ENCODE data around the gene ZNF19. TPM values are rescaled to one million over a fixed set of nuclear protein-coding genes. Genes with fewer than 3 reads are reported as not detected.
"Not testable (repeated sequence)": the region's sequence is repeated elsewhere in the genome, so short reads cannot be mapped to it uniquely, and the experiment has no call there.

The ZNF19 gene
- total RNA-seq, 2 donors from 2014 or later, result 3.6 to 5.9 TPM

- DNase-seq, result peak; percentile 47 to 77 (median 66)
- TF ChIP-seq CTCF (IDR thresholded peaks at IDR 0.05), result no peak
- no peak for TF ChIP-seq POLR2A (IDR thresholded peaks at IDR 0.05)
- 28 to 31% methylated on average over 3 of the region's 3 CpGs for WGBS, 2 donors
These were observed 25.9 kb upstream of the ZNF19 start for GRCh38 chr16:71515026-71515425.

GRCh38 chr16:71514476-71514875, 25.4 kb upstream of the ZNF19 start:
- Histone ChIP-seq H3K27me3 (no peaks in the 10 kb centered on the region), H3K27ac (peak overlapping the region in 3 of 4 donors; percentile 25 to 79 (median 67)), H3K4me3 (no peak overlapping the region), H3K4me1 (peaks cover 29% of the 10 kb centered on the region), H3K9me3 (no peaks in the 10 kb centered on the region), H3K36me3 (replicated peaks in 1 of 2; ENCODE audit: insufficient read depth in 1 of 2, low read depth in 2 of 2) (no peaks in the 10 kb centered on the region)
- 57 to 60% methylated on average over 7 of the region's 7 CpGs for WGBS, 2 donors
- intact Hi-C loops (cut with DNase I), result no loop called here
- DNase-seq, result no peak
- TF ChIP-seq POLR2A (IDR thresholded peaks at IDR 0.05), result no peak
- no peak for TF ChIP-seq CTCF (IDR thresholded peaks at IDR 0.05)
- no peak for ATAC-seq

More at GRCh38 chr16:71515026-71515425, 25.9 kb upstream of the ZNF19 start:
- intact Hi-C loops (cut with DNase I), result no loop called here
- Histone ChIP-seq H3K4me1 (peaks cover 29% of the 10 kb centered on the region), H3K27ac (peak overlapping the region; percentile 25 to 79 (median 54)), H3K27me3 (no peaks in the 10 kb centered on the region), H3K9me3 (no peaks in the 10 kb centered on the region), H3K36me3 (replicated peaks in 1 of 2; ENCODE audit: insufficient read depth in 1 of 2, low read depth in 2 of 2) (no peaks in the 10 kb centered on the region), H3K4me3 (no peak overlapping the region)
- peak; percentile 95 for ATAC-seq

GRCh38 chr16:71513302-71513701, 24.2 kb upstream of the ZNF19 start:
- no peak overlapping the region for H3K4me3 ChIP-seq
- 0% methylated on average over 1 of the region's 1 CpG for WGBS, 2 donors
- peak overlapping the region in 2 of 4 donors; percentile 44 to 79 for H3K27ac ChIP-seq
- peaks cover 29% of the 10 kb centered on the region for H3K4me1 ChIP-seq
- H3K36me3 ChIP-seq (replicated peaks in 1 of 2; ENCODE audit: insufficient read depth in 1 of 2, low read depth in 2 of 2), result no peaks in the 10 kb centered on the region
- DNase-seq, result no peak
- TF ChIP-seq CTCF (IDR thresholded peaks at IDR 0.05), result no peak
- no peak for TF ChIP-seq POLR2A (IDR thresholded peaks at IDR 0.05)
- no peak for ATAC-seq
- no peaks in the 10 kb centered on the region for H3K27me3 ChIP-seq
- H3K9me3 ChIP-seq, result no peaks in the 10 kb centered on the region
- intact Hi-C loops (cut with DNase I), result no loop called here

- TF ChIP-seq POLR2A (IDR thresholded peaks at IDR 0.05) (no peak), CTCF (IDR thresholded peaks at IDR 0.05) (no peak)
- intact Hi-C loops (cut with DNase I), result no loop called here
- Histone ChIP-seq H3K4me3 (no peak overlapping the region), H3K9me3 (no peaks in the 10 kb centered on the region), H3K27ac (no peak overlapping the region), H3K4me1 (peaks cover 5% of the 10 kb centered on the region), H3K27me3 (no peaks in the 10 kb centered on the region), H3K36me3 (replicated peaks in 1 of 2; ENCODE audit: insufficient read depth in 1 of 2, low read depth in 2 of 2) (no peaks in the 10 kb centered on the region)
- 39 to 52% methylated on average over 1 of the region's 1 CpG for WGBS, 2 donors
- no peak for DNase-seq
- ATAC-seq, result no peak
These were observed 17.9 kb upstream of the ZNF19 start for GRCh38 chr16:71507061-71507460.

GRCh38 chr16:71504901-71505300, 15.8 kb upstream of the ZNF19 start:
- Histone ChIP-seq H3K36me3 (replicated peaks in 1 of 2; ENCODE audit: insufficient read depth in 1 of 2, low read depth in 2 of 2) (no peaks in the 10 kb centered on the region), H3K4me3 (no peak overlapping the region), H3K9me3 (no peaks in the 10 kb centered on the region), H3K27ac (peak overlapping the region in 3 of 4 donors; percentile 0 to 54 (median 14)), H3K27me3 (no peaks in the 10 kb centered on the region), H3K4me1 (peaks cover 7% of the 10 kb centered on the region)
- ATAC-seq (peak; percentile 52), DNase-seq (peak in 1 of 4 donors; percentile 32)
- WGBS, 2 donors, result 57 to 58% methylated on average over 5 of the region's 5 CpGs
- intact Hi-C loops (cut with DNase I), result no loop called here
- no peak for TF ChIP-seq CTCF (IDR thresholded peaks at IDR 0.05)
- no peak for TF ChIP-seq POLR2A (IDR thresholded peaks at IDR 0.05)

GRCh38 chr16:71504051-71504450, 14.9 kb upstream of the ZNF19 start:
- H3K36me3 ChIP-seq (replicated peaks in 1 of 2; ENCODE audit: insufficient read depth in 1 of 2, low read depth in 2 of 2); H3K9me3 ChIP-seq; H3K4me1 ChIP-seq; DNase-seq; ATAC-seq; H3K27me3 ChIP-seq; intact Hi-C loops (cut with DNase I); H3K4me3 ChIP-seq: not testable (repeated sequence)
- peak overlapping the region in 1 of 4 donors; percentile 54 for H3K27ac ChIP-seq
- WGBS, 2 donors, result 72 to 73% methylated on average over 7 of the region's 7 CpGs

Measured in body of pancreas (tissue), 4 donors.